HepG2 (cell line): ENCODE results near the gene TMEM198. TPM values are rescaled to one million over a fixed set of nuclear protein-coding genes. Genes with fewer than 3 reads are reported as not detected.

Experiments used
- AGO2 ChIP-seq: fragments of 200-400 bp; formaldehyde crosslinking; optimal IDR thresholded peaks from 2 replicates; pipeline ENCODE3; 2017; ENCODE audit warnings: mild to moderate bottlenecking, low read depth, low read length, moderate library complexity
- FOSL2 ChIP-seq: sonication (generic); formaldehyde crosslinking; IDR thresholded peaks from 2 replicates; pipeline ENCODE4 v1.4.0; 2020; ENCODE audit warnings: missing genetic modification reagents
- GZF1 ChIP-seq: sonication (generic); formaldehyde crosslinking; IDR thresholded peaks from 2 replicates; pipeline ENCODE4 v1.5.1; 2020; ENCODE audit warnings: mild to moderate bottlenecking, missing genetic modification reagents
- KLF13 ChIP-seq: sonication (generic); formaldehyde crosslinking; IDR thresholded peaks from 2 replicates; pipeline ENCODE4 v1.4.0; 2020; ENCODE audit warnings: mild to moderate bottlenecking, missing genetic modification reagents
- KLF16 ChIP-seq, 2 experiments: sonication (generic) in 1 of 2; formaldehyde crosslinking in 1 of 2; IDR thresholded peaks; 2 replicates each; pipeline versions ENCODE4 v1.6.1 to v1.8.0; 2016 to 2023; ENCODE audit warnings: missing genetic modification reagents in 2 of 2, missing compliant biosample characterization in 1 of 2
- MTF2 ChIP-seq: sonication (generic); formaldehyde crosslinking; IDR thresholded peaks from 2 replicates; pipeline ENCODE4 v1.5.0; 2020; ENCODE audit warnings: missing genetic modification reagents, borderline replicate concordance
- NFRKB ChIP-seq: fragments of 450-650 bp; IDR thresholded peaks from 2 replicates; pipeline ENCODE4 v1.6.1; 2017
- PAF1 ChIP-seq: IDR thresholded peaks from 2 replicates; pipeline ENCODE4 v1.6.1; 2016; ENCODE audit warnings: missing genetic modification reagents, missing compliant biosample characterization
- PHB2 ChIP-seq: fragments of 450-650 bp; IDR thresholded peaks from 2 replicates; pipeline ENCODE4 v1.6.1; 2018; ENCODE audit not compliant: partially characterized antibody
- RBM39 ChIP-seq: fragments of 200-400 bp; formaldehyde crosslinking; IDR thresholded peaks from one replicate; pipeline ENCODE4 v1.6.1; 2018; ENCODE audit warnings: antibody characterized with exemption, mild to moderate bottlenecking, low read depth, low read length; ENCODE audit not compliant: poor library complexity, severe bottlenecking
- REL ChIP-seq: sonication (generic); formaldehyde crosslinking; conservative IDR thresholded peaks from 2 replicates; pipeline ENCODE4 v1.8.0; 2022; ENCODE audit warnings: mild to moderate bottlenecking, missing genetic modification reagents, moderate library complexity
- SIN3A ChIP-seq: IDR thresholded peaks from 2 replicates; pipeline ENCODE4 v1.6.1; 2011; ENCODE audit warnings: low read depth, mild to moderate bottlenecking, control low read depth, low read length, borderline replicate concordance
- SP4 ChIP-seq: sonication (generic); formaldehyde crosslinking; IDR thresholded peaks from 2 replicates; pipeline ENCODE4 v1.8.1; 2023; ENCODE audit warnings: mild to moderate bottlenecking, missing genetic modification reagents
- ZBTB38 ChIP-seq: sonication (generic); formaldehyde crosslinking; IDR thresholded peaks from 2 replicates; pipeline ENCODE4 v1.5.1; 2020; ENCODE audit warnings: mild to moderate bottlenecking, missing genetic modification reagents
- ZBTB7B ChIP-seq: sonication (generic); formaldehyde crosslinking; IDR thresholded peaks from 2 replicates; pipeline ENCODE4 v1.4.0; 2020; ENCODE audit warnings: missing genetic modification reagents
- ZEB1 ChIP-seq: IDR thresholded peaks from 2 replicates; pipeline ENCODE4 v1.6.1; 2012; ENCODE audit warnings: mild to moderate bottlenecking, low read depth, inconsistent platforms; ENCODE audit not compliant: insufficient replicate concordance
- ZFP62 ChIP-seq: sonication (generic); formaldehyde crosslinking; IDR thresholded peaks from 2 replicates; pipeline ENCODE4 v1.4.0; 2020; ENCODE audit warnings: missing genetic modification reagents
- ZNF24 ChIP-seq: fragments of 450-650 bp; IDR thresholded peaks from 2 replicates; pipeline ENCODE4 v1.6.1; 2017; ENCODE audit warnings: antibody characterized with exemption, mild to moderate bottlenecking
- ZNF260 ChIP-seq: sonication (generic); formaldehyde crosslinking; IDR thresholded peaks from 2 replicates; pipeline ENCODE4 v1.4.0; 2020; ENCODE audit warnings: missing genetic modification reagents, low read depth, mild to moderate bottlenecking, borderline replicate concordance
- ZNF607 ChIP-seq: sonication (generic); formaldehyde crosslinking; IDR thresholded peaks from 2 replicates; pipeline ENCODE4 v1.5.1; 2020; ENCODE audit warnings: missing genetic modification reagents, mild to moderate bottlenecking, borderline replicate concordance
- ZNF790 ChIP-seq: sonication (generic); formaldehyde crosslinking; IDR thresholded peaks from 2 replicates; pipeline ENCODE4 v1.8.0; 2022; ENCODE audit warnings: missing genetic modification reagents, mild to moderate bottlenecking, borderline replicate concordance
- ZNF816 ChIP-seq: sonication (generic); formaldehyde crosslinking; IDR thresholded peaks from 2 replicates; pipeline ENCODE4 v1.8.0; 2022; ENCODE audit warnings: missing genetic modification reagents, mild to moderate bottlenecking, borderline replicate concordance
- ZNF839 ChIP-seq: sonication (generic); formaldehyde crosslinking; IDR thresholded peaks from 2 replicates; pipeline ENCODE4 v1.4.0; 2020; ENCODE audit warnings: missing genetic modification reagents, mild to moderate bottlenecking, borderline replicate concordance
- ZSCAN29 ChIP-seq: sonication (generic); formaldehyde crosslinking; conservative IDR thresholded peaks from 2 replicates; pipeline ENCODE4 v1.4.0; 2020; ENCODE audit warnings: mild to moderate bottlenecking, missing genetic modification reagents
- polyA plus RNA-seq, 8 experiments: library from polyadenylated mRNA; depleted of rRNA in 3 of 8; stranded (reverse) in 7 of 8; unstranded in 1 of 8; fragments of >200 nt; fragmentation: Illumina TruSeq in 4 of 8; extraction: Trizol in 4 of 8; gene quantifications; 2 replicates each; pipeline versions ENCODE4 v1.2.1 to v1.2.3, GENCODE V29; 2011 to 2016; ENCODE audit warnings: low read depth in 4 of 8, missing spikeins in 1 of 8, mixed read lengths in 1 of 8; ENCODE audit not compliant: insufficient read depth in 1 of 8
- total RNA-seq, 5 experiments: library from RNA; depleted of rRNA; stranded (reverse); fragments of >200 nt; fragmentation: Illumina TruSeq; extraction: Trizol; gene quantifications; 2 replicates each; pipeline ENCODE4 v1.2.3, GENCODE V29; 2016; ENCODE audit warnings: low read depth in 1 of 5
- TF ChIP-seq, protein P1 (sequence below): sonication (generic); formaldehyde crosslinking; IDR thresholded peaks from 2 replicates; pipeline ENCODE4 v1.5.1; 2020; ENCODE audit warnings: missing genetic modification reagents, mild to moderate bottlenecking, borderline replicate concordance
- TF ChIP-seq, protein P2 (sequence below): sonication (generic); formaldehyde crosslinking; conservative IDR thresholded peaks from 2 replicates; pipeline ENCODE4 v1.8.1; 2023; ENCODE audit warnings: missing genetic modification reagents
- TF ChIP-seq, protein P3 (sequence below): fragments of 450-650 bp; IDR thresholded peaks from 2 replicates; pipeline ENCODE4 v1.6.1; 2016

The TMEM198 gene
- total and polyA plus RNA-seq, 2 of the 13 experiments (the other 11 are each of a cell fraction or from before 2014, with no cell fraction given), result 17.3 to 23.5 TPM

DNA sequence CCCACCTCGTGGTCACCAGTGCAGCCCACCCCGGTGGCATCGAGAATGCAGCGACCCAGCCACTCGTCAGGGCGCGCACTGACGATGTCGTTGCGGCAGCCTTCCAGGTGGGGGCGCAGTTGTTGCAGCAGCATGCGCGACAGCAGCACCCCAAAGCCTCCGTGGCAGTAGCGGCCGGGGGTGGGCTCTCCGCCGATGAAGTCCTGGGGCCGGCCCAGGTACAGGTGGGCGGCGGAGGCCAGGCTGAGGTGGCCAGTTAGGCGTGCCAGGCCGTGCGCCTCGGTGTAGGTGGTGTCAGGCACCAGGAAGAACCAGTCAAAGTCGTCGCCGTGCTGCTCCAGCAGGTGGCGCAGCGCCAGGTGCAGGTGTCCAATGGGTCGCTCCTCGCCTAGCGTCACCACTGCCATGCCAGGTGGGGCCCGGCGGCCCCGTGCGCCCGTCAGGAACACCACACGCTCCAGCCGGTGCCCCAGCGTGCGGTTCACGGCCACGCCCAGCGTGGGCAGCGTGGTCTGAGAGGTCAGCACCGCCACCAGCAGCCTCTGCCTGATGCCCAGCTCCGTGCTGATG lies 2.1 kb upstream of the TMEM198 start (continued):
- TF ChIP-seq ZFP62 (CRISPR knock-in tag) (no peak), ZNF260 (no peak), KLF13 (peak; percentile 51; the same call in 1 of the 2 replicates), SIN3A (peak; percentile 64; the same call in 1 of the 2 replicates), KLF16 (CRISPR knock-in tag; IDR thresholded peaks at IDR 0.05) (peak in 1 of 2 experiments; percentile 53; a peak in 2 of 4 replicates), ZBTB7B (CRISPR knock-in tag) (peak; percentile 82; the same call in 1 of the 2 replicates), ZBTB38 (CRISPR knock-in tag) (peak; percentile 96), REL (CRISPR knock-in tag) (no peak), ZNF839 (CRISPR knock-in tag) (no peak), PHB2 (no peak), FOSL2 (CRISPR knock-in tag) (no peak; the same call in 1 of the 2 replicates), MTF2 (CRISPR knock-in tag) (peak; percentile 77; the same call in 1 of the 2 replicates), NFRKB (no peak), PAF1 (CRISPR knock-in tag) (no peak), ZNF24 (no peak), SP4 (CRISPR knock-in tag) (no peak; the same call in 1 of the 2 replicates), RBM39 (peak; percentile 52), ZNF790 (CRISPR knock-in tag) (no peak), ZNF816 (CRISPR knock-in tag) (no peak), ZEB1 (peak; percentile 81), ZSCAN29 (CRISPR knock-in tag) (peak; percentile 91), ZNF607 (CRISPR knock-in tag) (no peak), GZF1 (CRISPR knock-in tag) (no peak), AGO2 (peak; percentile 74)
- TF ChIP-seq, protein P1, sequence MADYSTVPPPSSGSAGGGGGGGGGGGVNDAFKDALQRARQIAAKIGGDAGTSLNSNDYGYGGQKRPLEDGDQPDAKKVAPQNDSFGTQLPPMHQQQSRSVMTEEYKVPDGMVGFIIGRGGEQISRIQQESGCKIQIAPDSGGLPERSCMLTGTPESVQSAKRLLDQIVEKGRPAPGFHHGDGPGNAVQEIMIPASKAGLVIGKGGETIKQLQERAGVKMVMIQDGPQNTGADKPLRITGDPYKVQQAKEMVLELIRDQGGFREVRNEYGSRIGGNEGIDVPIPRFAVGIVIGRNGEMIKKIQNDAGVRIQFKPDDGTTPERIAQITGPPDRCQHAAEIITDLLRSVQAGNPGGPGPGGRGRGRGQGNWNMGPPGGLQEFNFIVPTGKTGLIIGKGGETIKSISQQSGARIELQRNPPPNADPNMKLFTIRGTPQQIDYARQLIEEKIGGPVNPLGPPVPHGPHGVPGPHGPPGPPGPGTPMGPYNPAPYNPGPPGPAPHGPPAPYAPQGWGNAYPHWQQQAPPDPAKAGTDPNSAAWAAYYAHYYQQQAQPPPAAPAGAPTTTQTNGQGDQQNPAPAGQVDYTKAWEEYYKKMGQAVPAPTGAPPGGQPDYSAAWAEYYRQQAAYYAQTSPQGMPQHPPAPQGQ (CRISPR knock-in tag), result no peak
- TF ChIP-seq, protein P2, sequence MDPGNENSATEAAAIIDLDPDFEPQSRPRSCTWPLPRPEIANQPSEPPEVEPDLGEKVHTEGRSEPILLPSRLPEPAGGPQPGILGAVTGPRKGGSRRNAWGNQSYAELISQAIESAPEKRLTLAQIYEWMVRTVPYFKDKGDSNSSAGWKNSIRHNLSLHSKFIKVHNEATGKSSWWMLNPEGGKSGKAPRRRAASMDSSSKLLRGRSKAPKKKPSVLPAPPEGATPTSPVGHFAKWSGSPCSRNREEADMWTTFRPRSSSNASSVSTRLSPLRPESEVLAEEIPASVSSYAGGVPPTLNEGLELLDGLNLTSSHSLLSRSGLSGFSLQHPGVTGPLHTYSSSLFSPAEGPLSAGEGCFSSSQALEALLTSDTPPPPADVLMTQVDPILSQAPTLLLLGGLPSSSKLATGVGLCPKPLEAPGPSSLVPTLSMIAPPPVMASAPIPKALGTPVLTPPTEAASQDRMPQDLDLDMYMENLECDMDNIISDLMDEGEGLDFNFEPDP (CRISPR knock-in tag), result no peak
- TF ChIP-seq, protein P3, sequence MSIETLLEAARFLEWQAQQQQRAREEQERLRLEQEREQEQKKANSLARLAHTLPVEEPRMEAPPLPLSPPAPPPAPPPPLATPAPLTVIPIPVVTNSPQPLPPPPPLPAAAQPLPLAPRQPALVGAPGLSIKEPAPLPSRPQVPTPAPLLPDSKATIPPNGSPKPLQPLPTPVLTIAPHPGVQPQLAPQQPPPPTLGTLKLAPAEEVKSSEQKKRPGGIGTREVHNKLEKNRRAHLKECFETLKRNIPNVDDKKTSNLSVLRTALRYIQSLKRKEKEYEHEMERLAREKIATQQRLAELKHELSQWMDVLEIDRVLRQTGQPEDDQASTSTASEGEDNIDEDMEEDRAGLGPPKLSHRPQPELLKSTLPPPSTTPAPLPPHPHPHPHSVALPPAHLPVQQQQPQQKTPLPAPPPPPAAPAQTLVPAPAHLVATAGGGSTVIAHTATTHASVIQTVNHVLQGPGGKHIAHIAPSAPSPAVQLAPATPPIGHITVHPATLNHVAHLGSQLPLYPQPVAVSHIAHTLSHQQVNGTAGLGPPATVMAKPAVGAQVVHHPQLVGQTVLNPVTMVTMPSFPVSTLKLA, result peak; percentile 53; the same call in 1 of the 2 replicates
